Measurements from ENCODE around the gene LY6G6F. TPM values are rescaled to one million over a fixed set of nuclear protein-coding genes. Genes with fewer than 3 reads are reported as not detected.
A peak's percentile ranks its signal among the peaks of the same experiment; 100 is the strongest.

LY6G6F gene
- total and polyA plus RNA-seq, 2 of the 13 experiments (the other 11 are each of a cell fraction or from before 2014, with no cell fraction given): not detected

DNA sequence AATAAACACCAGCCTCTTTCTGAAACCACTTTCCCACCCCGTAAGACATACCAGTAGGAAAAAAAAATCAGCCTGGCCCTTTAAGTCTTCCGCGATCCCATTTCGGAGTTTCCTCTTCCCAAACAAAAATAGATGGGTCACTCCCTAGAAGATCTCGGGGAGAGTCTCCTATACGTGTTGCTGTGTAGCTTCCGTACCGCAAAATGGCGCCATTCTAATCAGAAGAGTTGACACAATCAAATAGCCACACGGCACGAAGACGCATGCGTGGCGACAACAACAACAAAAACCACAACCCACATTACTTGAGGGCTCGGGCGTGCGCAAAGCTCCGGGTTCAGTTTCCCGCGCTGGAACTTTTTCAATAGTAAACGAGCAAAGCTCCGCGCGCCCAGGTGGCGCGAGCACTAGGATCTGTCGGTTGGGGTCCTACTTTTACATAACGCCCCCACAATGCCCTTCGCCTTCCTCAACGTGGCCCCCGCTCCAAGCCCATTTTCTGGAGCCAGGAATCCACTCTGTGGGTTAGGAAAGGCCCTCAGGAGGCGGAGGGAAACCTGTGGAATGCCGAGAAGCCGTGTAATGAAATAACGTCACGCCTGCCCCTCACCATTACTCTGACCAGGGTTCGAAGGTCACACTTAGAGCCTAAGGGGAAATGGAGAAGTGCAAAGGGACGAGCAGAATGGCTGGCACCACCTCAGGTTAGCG is 41.7 kb upstream of the LY6G6F start, which contains the start of gene GPANK1 (continued):
- TF ChIP-seq CREM (IDR thresholded peaks at IDR 0.05) (peak; percentile 59), CREM (CRISPR knock-in tag; IDR thresholded peaks at IDR 0.05) (no peak), THAP11 (CRISPR knock-in tag; IDR thresholded peaks at IDR 0.05) (peak; percentile 87), AKAP8 (CRISPR knock-in tag; IDR thresholded peaks at IDR 0.05) (peak; percentile 56; the same call in 1 of the 2 replicates), PHF8 (CRISPR knock-in tag; IDR thresholded peaks at IDR 0.05) (peak; percentile 17; the same call in 1 of the 2 replicates), RAD21 (CRISPR knock-in tag; IDR thresholded peaks at IDR 0.05) (no peak), IKZF4 (CRISPR knock-in tag; IDR thresholded peaks at IDR 0.05; ENCODE audit: borderline replicate concordance, low read depth, not compliant biosample characterization) (peak; percentile 65), ZNF766 (CRISPR knock-in tag; IDR thresholded peaks at IDR 0.05; ENCODE audit: borderline replicate concordance) (peak; percentile 85), FOXJ3 (CRISPR knock-in tag; IDR thresholded peaks at IDR 0.05; ENCODE audit: borderline replicate concordance) (peak; percentile 36; the same call in 1 of the 2 replicates), GATAD2A (CRISPR knock-in tag; IDR thresholded peaks at IDR 0.05) (no peak), U2AF1 (optimal IDR thresholded peaks at IDR 0.05; ENCODE audit: low read depth, low read length) (peak; percentile 26), ZNF7 (CRISPR knock-in tag; IDR thresholded peaks at IDR 0.05) (peak; percentile 35; the same call in 1 of the 2 replicates), ZBTB3 (CRISPR knock-in tag; IDR thresholded peaks at IDR 0.05; ENCODE audit: borderline replicate concordance, low read depth) (no peak), NCOA1 (CRISPR knock-in tag; IDR thresholded peaks at IDR 0.05) (peak; percentile 50; the same call in 1 of the 2 replicates), ZBTB38 (CRISPR knock-in tag; IDR thresholded peaks at IDR 0.05) (peak; percentile 35; the same call in 1 of the 2 replicates), PHB2 (IDR thresholded peaks at IDR 0.05; ENCODE audit: partially characterized antibody) (no peak)
- TF ChIP-seq, protein P1, sequence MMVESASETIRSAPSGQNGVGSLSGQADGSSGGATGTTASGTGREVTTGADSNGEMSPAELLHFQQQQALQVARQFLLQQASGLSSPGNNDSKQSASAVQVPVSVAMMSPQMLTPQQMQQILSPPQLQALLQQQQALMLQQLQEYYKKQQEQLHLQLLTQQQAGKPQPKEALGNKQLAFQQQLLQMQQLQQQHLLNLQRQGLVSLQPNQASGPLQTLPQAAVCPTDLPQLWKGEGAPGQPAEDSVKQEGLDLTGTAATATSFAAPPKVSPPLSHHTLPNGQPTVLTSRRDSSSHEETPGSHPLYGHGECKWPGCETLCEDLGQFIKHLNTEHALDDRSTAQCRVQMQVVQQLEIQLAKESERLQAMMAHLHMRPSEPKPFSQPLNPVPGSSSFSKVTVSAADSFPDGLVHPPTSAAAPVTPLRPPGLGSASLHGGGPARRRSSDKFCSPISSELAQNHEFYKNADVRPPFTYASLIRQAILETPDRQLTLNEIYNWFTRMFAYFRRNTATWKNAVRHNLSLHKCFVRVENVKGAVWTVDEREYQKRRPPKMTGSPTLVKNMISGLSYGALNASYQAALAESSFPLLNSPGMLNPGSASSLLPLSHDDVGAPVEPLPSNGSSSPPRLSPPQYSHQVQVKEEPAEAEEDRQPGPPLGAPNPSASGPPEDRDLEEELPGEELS (CRISPR knock-in tag; IDR thresholded peaks at IDR 0.05): peak; percentile 67; the same call in 1 of the 2 replicates
- TF ChIP-seq, protein P2, sequence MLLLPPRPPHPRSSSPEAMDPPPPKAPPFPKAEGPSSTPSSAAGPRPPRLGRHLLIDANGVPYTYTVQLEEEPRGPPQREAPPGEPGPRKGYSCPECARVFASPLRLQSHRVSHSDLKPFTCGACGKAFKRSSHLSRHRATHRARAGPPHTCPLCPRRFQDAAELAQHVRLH (CRISPR knock-in tag; IDR thresholded peaks at IDR 0.05; ENCODE audit: borderline replicate concordance, low read depth): 0 out of 2 replicates have a peak, but pooled peaks have one; percentile 63
- TF ChIP-seq, protein P3, sequence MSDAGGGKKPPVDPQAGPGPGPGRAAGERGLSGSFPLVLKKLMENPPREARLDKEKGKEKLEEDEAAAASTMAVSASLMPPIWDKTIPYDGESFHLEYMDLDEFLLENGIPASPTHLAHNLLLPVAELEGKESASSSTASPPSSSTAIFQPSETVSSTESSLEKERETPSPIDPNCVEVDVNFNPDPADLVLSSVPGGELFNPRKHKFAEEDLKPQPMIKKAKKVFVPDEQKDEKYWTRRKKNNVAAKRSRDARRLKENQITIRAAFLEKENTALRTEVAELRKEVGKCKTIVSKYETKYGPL (CRISPR knock-in tag; IDR thresholded peaks at IDR 0.05): peak; percentile 24; the same call in 1 of the 2 replicates
- TF ChIP-seq, protein P4, sequence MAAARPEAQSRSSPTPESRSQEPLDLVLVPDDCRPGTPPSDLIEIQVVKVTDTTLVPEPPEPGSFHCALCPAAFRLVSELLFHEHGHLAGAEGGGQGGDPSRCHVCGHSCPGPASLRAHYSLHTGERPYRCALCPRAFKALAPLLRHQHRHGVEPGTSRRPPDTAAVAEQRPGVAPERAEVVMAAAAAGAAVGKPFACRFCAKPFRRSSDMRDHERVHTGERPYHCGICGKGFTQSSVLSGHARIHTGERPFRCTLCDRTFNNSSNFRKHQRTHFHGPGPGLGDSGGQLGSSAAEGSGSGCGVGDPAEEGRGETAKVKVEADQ (CRISPR knock-in tag; IDR thresholded peaks at IDR 0.05; ENCODE audit: borderline replicate concordance): peak; percentile 51; the same call in 1 of the 2 replicates
- TF ChIP-seq, protein P5, sequence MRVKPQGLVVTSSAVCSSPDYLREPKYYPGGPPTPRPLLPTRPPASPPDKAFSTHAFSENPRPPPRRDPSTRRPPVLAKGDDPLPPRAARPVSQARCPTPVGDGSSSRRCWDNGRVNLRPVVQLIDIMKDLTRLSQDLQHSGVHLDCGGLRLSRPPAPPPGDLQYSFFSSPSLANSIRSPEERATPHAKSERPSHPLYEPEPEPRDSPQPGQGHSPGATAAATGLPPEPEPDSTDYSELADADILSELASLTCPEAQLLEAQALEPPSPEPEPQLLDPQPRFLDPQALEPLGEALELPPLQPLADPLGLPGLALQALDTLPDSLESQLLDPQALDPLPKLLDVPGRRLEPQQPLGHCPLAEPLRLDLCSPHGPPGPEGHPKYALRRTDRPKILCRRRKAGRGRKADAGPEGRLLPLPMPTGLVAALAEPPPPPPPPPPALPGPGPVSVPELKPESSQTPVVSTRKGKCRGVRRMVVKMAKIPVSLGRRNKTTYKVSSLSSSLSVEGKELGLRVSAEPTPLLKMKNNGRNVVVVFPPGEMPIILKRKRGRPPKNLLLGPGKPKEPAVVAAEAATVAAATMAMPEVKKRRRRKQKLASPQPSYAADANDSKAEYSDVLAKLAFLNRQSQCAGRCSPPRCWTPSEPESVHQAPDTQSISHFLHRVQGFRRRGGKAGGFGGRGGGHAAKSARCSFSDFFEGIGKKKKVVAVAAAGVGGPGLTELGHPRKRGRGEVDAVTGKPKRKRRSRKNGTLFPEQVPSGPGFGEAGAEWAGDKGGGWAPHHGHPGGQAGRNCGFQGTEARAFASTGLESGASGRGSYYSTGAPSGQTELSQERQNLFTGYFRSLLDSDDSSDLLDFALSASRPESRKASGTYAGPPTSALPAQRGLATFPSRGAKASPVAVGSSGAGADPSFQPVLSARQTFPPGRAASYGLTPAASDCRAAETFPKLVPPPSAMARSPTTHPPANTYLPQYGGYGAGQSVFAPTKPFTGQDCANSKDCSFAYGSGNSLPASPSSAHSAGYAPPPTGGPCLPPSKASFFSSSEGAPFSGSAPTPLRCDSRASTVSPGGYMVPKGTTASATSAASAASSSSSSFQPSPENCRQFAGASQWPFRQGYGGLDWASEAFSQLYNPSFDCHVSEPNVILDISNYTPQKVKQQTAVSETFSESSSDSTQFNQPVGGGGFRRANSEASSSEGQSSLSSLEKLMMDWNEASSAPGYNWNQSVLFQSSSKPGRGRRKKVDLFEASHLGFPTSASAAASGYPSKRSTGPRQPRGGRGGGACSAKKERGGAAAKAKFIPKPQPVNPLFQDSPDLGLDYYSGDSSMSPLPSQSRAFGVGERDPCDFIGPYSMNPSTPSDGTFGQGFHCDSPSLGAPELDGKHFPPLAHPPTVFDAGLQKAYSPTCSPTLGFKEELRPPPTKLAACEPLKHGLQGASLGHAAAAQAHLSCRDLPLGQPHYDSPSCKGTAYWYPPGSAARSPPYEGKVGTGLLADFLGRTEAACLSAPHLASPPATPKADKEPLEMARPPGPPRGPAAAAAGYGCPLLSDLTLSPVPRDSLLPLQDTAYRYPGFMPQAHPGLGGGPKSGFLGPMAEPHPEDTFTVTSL (CRISPR knock-in tag; IDR thresholded peaks at IDR 0.05; ENCODE audit: borderline replicate concordance): peak; percentile 38; the same call in 1 of the 2 replicates
